Stimulated activated CD8-positive, alpha-beta memory T cell treated with anti-CD3 and anti-CD28 coated beads, Interleukin-15, amount 100 ng/mL, for 1 hour (primary cell): Measurements from ENCODE around the gene SYNGR4.
"Not testable (repeated sequence)": the region's sequence is repeated elsewhere in the genome, so short reads cannot be mapped to it uniquely, and the experiment has no call there.

ENCODE experiments used
- DNase-seq: peaks from one replicate; pipeline ENCODE4 v3.0.0-alpha.2; 2020; ENCODE audit warnings: low read depth

SYNGR4 gene, protein sequence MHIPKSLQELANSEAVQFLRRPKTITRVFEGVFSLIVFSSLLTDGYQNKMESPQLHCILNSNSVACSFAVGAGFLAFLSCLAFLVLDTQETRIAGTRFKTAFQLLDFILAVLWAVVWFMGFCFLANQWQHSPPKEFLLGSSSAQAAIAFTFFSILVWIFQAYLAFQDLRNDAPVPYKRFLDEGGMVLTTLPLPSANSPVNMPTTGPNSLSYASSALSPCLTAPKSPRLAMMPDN

DNA sequence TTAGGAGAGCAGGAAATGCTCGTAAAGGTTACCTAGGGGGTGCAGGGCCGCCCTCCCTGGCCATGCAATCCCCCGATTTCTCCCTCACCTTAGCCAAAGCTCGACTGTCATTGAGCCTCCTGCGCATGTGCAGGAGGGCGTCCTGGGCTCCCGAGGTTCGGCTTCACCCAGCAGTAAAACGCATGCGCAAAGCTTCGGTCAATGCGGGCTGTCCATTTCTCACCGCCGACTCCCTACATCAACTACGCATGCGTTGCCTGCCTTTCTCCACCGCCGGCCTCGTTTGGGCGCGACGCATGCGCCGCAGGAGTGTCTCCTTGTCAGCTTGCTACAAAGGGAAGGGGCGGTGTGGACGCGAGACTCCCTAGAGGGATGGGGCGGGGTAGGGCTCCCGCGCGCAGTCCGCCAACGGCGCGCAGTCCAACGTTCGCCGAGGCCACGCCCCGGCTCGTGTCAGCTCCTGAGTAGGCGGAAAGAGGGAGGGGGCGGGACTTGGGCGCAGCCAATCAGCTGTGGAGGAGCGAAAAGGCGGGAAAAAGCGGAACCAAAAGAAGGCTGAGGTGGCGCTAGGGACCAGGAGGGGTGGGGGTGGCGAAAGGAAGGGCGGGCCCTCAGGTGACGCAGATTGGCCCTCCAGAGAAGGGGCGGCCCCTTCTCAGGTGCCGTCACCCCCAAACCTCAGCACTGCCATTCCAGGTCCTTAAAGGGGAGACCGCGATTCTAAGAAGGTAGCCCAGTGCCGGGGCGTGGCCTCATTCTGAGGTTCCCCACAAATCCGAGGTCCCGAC, at the start of gene SYNGR4, which contains the start of gene TMEM143:
SYNGR4 (plus strand) TSS at position 558 of the 788 bp plus-strand sequence. CDS start 1,476 bp downstream, outside the sequence.
TMEM143 (minus strand) TSS at position 131 of the 788 bp plus-strand sequence; CDS start at position 111, 20 bp downstream.
- peak; percentile 91 for DNase-seq

DNA sequence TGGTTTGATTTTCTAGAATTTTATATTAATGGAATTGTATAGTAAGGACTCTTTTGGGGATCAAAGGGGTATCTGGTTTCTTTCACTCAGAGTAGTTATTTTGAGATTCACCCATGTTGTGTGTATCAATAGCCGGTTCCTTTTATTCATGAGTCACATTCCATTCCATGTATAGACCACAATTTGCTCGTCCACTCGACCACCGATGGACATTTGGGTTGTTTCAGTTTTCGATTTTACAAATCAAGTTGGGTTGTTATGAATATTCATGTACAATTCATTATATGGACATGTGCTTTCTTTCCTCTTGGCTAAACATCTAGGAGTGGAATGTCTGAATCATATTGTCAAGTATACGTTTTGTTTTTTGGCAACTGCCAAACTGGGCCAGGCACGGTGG, 48.5 kb upstream of the SYNGR4 start:
- DNase-seq: no peak

DNA sequence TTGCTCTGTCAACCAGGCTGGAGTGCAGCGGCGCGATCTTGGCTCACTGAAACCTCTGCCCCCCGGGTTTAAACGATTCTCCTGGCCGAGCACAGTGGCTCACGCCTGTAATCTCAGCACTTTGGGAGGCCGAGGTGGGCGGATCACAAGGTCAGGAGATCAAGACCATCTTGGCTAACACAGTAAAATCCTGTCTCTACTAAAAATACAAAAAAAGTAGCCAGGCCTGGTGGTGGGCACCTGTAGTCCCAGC, 46.5 kb upstream of the SYNGR4 start:
- not testable (repeated sequence) for DNase-seq

DNA sequence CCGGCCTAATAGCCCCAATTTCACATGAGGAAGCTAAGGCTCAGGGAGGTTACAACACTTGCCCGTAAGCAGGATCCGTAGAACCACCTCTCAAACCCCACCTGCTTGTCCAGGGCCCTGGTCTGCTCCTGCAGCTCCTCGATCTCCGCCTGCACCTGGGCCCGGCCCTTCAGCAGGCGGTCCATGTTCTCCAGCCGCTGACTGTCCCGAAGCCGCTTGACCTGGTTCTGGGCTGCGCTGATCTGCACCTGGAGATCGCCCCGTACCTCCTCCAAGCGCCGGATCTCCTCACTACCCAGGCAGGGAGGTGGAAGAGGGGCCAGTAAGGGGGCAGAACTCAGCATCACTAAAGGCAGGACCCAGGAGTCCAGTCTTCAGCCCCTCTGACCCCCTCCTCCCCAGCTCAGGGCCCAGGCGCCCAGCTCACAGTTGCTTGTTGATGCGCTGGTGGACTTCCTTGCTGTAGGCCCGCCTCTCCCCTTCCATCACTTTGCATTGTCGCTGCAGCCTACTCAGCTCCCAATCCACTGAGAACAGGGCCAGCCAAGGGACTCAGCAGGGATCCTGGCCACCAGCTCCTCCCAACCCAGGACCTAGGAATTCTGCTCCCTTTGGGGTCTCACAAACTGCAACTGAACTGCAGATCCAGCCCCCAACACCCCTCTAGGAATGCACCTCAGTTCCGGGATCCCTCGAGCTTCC, 45.7 kb upstream of the SYNGR4 start:
- no peak for DNase-seq

DNA sequence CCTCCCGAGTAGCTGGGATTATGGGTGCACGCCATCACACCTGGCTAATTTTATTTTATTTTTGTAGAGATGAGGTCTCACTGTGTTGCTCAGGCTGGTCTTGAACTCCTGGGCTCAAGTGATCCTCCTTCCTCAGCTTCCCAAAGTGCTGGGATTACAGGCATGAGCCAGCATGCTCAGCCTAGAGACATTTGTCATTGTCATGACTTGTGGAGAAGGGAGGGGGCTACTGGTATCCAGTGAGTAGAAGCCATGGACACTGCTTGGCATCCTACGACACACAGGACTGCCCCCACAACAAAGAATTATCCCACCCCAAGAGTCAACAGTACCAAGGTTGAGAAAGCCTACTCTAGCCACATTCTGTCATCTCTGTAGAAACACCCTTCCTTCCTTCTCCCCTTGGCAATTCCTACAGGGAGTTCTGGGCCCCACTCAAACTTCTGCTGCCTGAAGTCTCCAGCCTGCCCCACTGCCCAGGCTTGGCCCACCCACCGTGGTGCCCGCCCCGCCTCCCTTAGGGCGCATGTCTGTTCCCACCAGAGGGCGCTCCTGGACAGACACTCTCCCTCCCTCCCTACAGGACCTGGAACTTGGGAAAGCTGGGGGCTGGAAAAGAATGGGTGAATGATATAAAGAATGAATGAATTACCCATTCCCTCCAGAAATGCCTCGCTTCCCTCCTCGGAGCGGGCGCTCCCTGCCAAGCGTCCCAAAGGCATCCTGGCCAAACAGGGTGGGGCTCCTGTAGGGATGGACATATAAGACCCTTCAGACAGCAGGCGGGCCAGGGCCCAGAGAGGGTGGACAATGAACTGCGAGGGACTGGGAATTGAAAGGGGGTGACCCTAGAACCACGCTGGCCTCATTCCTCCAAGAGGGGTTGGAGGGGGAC, 44.3 kb upstream of the SYNGR4 start:
- DNase-seq: peak; percentile 80

DNA sequence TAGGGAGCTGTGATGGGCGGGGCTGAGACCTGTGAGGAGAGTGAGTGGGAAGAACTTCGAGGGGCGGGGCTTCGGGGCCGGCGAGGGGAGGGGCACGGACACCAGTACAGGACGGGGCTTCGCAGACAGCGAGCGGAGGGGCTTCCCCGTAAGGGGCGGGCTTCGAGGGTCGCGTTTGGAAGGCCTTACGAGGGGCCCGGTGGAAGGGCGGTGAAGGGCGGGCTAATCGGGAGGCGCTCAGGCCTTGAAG, 42.9 kb upstream of the SYNGR4 start:
- peak; percentile 95 for DNase-seq

DNA sequence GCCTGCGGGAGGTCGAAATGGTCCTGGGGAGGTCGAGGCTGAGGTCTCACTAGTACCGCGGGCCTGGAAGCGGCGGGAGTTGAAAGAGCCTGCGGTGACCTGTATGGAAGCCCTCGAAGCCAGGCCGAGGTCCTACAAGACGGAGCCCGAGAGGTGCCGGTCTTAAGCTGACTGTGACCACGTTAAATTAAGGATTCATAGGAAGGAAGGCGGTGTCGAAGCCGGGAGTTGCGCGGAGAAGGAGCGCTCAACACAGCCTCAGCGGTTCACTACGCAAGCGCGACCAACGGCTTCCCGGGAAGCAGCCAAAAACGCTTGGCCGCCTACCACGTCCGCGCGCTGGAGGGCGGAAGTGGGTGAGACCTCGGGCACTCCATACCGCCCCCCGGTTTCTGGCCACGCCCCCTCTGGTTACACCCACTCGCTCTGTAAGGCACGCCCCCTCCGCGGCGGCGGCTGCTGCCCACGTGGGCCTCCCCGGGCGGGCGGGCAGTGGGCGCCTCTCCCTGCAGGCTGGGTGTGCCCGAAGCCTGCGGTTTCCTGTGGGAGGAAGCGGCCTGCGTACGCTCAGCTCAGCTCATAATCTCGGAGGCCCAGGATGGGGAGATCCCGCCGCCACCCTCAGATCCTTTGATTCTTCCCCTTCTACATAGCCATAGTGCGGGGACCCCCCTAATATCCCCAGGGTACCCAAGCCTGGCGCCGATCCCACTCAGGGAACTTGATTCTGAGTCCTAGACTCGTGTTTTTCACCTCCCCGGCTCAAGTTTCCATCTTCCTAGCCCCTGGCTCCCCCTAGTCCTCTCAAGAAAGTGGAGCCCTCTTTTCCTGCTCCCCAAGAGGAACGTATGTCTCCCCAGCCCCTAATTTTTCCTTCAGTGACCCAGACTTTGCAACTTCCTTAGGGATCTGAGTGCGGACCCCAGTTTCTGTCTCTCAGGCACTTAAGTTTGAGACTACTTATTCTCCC, 42.3 kb upstream of the SYNGR4 start:
- peak; percentile 99 for DNase-seq

DNA sequence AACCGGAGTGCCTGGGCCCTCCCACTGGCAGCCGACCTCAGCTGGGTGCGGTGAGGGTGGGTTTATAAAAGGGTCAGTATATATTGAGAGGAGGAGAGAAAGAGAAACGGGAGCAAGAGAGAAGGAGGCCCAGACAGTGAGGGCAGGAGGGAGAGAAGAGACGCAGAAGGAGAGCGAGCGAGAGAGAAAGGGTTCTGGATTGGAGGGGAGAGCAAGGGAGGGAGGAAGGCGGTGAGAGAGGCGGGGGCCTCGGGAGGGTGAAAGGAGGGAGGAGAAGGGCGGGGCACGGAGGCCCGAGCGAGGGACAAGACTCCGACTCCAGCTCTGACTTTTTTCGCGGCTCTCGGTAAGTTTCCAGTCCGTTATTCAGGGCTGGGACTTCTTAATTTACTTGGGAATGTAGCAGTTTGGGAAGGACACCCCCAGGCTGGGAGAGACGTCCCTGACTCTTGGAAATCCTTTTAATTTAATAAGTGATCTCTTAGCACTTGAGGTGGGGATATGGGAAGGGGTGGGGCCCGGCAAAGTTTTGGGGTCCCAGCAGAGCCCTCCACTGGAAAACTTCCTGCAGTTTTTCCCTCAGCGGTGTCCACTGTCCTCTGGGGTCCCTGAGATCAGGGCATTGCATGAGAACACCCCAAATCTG, 38.8 kb upstream of the SYNGR4 start, which contains the start of gene EMP3:
EMP3 (plus strand) TSS at position 288 of the 646 bp plus-strand sequence. CDS start 1,293 bp downstream, outside the sequence.
- DNase-seq: peak; percentile 71

DNA sequence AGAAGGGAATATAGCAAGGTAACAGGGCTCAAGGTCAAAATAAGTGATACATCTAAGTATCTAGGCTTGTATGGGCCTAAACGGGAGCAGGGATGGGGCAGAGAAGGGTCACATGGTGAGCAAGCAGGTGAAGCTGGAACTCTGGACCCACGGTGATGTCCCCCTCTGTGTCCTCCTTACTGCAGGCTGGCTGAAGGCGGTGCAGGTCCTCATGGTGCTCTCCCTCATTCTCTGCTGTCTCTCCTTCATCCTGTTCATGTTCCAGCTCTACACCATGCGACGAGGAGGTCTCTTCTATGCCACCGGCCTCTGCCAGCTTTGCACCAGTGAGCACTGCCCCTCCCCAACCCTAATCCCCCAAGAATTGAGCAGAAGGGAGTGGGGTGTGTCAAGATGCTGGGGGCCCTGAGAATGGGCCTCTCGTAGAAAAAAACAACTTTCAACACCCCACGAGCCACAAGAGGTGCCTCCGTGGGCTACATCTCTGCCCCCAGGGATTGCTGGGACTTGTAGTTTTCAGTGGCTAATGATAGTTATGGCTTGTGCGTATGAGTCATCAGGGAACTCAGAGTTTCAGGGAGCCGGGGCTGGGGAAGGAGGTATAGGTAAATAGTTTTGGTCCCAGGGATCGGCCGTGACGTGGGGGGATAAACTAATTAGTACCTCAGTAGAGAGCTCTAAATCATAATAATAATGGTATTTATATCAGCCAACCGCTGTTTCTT, 34.8 kb upstream of the SYNGR4 start:
- DNase-seq: no peak

DNA sequence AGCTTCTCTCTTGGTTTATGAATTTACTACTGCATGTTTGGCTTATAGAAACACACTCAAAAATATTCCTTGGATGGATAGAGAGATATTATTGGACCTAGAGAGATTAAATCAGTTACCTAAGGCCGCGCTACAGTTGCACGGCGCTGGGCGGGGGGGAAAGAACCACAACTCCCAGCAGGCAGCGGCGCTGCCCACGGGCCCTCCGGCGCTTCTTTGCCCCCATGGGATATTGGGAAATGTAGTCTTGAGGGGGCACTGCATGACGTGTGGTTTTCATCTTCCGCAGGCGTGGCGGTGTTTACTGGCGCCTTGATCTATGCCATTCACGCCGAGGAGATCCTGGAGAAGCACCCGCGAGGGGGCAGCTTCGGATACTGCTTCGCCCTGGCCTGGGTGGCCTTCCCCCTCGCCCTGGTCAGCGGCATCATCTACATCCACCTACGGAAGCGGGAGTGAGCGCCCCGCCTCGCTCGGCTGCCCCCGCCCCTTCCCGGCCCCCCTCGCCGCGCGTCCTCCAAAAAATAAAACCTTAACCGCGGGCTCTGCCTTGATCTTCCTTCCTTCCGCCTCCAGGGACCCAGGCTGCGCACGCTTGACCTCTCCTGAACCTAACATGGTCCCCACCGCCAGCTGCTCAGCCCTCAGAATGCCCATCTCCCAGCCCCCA, 34.0 kb upstream of the SYNGR4 start:
- peak; percentile 66 for DNase-seq

DNA sequence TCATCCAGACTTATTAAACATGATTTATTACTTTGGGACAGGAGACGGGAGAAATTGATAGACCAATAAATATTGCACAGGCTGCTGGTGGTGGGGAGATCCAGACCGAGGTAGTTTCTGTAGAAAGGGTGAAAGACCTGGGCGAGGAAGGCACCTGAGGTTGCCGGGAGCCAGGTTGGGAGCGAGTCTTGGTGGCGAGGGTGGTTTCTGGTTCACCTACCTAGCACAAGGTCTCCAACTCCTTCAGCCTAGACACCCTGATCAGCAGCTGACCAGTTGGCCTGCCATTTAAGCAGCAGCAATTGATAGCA, 31.9 kb upstream of the SYNGR4 start:
- no peak for DNase-seq

DNA sequence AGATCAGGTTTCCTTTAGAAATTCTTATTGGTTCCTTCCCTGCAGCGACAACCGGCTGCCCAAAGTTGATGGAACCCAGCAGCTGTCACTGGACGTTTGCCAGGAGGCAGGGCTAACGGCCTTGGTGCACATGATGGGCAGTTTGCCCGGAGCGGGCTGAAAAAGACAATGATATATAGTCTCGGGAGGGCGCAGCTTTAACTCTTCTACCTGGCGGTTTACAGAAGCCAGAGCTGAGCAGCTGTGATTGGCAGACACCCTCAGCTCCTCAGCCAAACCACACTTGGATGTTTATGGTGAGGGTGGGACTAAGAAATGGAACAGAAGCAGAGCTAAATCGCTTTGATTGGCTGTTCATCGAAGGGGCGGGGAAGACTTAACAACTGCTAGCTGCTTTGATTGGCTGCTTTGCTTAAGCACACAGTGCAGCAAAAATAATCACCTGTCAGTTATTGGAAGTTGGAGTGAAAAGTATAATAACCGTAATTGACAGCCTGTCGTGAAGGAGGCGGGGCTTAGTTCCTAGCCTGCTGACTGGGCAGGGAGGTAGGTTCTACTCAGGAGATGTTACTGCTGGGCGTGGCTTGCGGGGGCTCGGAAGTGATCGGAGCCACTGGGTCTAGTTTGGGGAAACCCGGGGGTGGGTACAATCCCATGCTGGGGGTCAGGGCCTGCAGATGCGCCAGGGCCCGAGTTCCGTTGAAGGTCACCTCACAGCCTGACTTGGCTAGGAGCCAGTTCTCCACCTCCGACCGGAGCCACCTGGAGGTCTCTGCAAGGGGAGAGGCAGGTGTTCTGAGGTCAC, 31.3 kb upstream of the SYNGR4 start:
- peak; percentile 86 for DNase-seq

DNA sequence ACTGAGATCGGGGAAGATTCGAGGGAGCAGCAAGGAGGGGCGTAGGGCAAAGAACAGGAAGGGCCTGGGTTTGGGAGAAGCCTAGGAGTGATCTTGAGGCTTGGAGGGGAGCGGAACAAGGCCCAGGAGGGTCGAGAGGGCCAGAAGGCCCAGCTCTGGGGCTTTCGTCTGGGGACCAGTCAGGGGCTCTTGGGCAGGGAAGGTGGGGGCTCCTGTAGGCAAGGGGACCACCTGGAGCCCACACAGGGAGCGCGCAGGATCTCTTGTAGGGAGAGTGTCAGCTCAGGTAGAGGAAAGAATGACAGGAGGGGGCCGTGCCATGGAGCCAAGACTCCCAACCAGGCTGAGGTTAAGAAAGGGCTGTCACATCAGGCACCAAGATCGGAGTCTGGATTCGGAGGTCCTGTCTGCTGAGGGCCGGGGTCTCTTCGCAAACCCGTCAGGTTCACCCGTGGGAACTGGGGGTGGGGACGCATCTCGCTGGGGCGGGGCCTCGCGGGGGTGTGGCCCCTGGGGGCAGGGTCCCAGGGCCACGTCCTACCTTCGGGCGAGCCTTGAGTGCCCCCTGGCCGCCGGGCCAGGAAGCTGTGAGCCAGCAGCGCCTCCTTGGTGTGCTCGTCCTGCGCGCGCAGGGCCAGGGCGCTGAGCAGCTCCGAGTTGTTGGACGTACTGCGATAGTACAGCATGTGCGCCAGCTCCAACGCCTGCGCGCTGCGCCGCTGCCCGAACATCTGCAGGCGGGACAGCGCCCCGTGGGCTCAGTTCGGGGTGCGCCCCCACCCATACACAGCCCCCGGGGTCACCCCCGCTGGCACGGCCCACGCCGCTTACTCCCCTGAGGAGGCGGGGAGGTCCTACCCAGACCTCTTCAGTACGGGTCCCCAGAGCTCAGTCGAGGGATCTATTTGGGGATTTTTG, 30.4 kb upstream of the SYNGR4 start:
- peak; percentile 82 for DNase-seq

DNA sequence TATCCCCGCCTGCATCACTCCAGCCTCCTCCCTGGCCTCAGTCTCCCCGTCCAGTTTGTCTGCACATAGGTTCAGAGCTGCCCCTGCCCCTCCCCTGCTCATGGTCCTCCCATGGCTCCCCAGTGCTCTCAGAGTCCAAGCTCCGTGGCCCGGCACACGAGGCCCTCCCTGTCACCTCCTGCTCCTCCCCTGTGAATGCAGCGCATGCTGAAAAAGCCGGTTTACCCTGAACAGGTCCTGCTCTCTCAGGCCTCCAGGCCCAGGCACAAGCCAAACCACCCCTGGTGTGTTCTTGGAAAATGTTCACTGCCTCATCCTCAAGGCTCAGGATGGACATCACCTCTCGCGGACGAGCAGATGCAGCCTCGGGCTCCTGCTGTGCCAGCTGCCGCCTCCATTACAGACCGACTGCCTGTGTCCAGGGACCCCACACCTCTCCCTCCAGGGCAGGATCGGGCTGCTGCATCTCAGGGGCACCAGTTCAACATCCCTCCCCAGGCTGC, 25.9 kb upstream of the SYNGR4 start:
- DNase-seq: no peak

DNA sequence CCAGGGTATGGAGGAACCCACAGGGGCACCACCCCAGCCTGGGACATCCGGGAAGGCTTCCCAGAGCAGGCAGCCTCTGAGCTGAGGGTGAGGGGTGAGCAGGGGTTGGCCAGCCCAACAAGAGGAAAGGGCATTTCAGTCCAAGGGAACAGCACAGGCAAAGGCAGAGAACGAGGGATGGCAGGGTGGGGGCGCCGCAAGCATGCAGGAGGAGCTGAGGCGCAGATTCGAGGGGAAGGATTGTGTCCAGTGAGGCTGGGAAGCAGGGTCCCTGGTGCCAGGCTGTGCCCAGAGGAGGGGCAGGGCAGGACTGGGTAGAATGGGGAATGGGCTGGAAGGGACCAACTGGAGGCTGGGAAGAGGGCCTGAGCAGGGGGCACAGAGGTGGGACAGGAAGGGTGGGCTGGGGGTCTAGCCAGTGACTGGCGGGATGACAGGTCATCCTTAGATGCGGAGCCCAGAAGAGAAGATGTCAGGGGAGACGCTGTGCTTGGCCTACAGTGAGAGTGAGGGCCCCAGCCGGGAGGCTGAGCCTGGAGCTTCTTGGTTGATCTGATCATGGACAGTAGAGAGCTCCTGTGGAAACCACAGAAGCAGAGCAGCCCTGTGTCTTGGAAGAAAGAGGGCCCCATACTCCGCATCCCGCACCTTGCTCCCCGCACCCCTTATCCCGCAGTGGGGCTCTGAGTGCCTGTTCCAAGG, 25.2 kb upstream of the SYNGR4 start:
- no peak for DNase-seq

DNA sequence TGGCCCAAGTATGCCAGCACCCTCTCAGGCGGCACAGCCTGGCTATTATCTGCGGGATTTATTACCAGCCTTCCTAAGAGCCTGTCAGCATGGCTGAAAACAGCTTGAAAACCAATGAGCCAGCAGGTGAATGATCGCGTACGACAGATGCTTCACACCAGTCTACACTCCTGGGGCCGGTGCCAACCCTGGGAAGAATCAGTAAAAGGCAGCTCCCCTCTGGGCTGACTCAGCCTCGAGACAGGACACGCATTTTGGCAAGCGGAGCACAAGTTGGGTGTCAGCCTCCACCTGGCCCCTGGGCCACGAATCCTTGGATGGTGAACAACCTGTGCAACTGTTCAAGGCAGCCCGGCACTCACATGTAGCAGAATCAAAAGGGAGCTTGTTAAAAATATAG, 23.2 kb upstream of the SYNGR4 start:
- no peak for DNase-seq
